GM21390 (cell line): ENCODE data around the gene MRPS14.

Experiments used
- ATAC-seq: cut with Tn5 transposase; IDR thresholded peaks from one replicate; pipeline ENCODE4 v1.9.1; 2021; ENCODE audit not compliant: unreplicated experiment

Gene MRPS14

GRCh38 chr1:175024773-175025172 lies 1.5 kb upstream of the MRPS14 start:
- ATAC-seq: no peak

- ATAC-seq: peak; percentile 2
Observed at GRCh38 chr1:175023922-175024242, 657 bp upstream of the MRPS14 start.

GRCh38 chr1:175019524-175019923 lies 3.7 kb downstream of the MRPS14 start:
- ATAC-seq: no peak

- no peak for ATAC-seq
Observed at GRCh38 chr1:175015243-175015642, 8.0 kb downstream of the MRPS14 start.

- no peak for ATAC-seq
Observed at GRCh38 chr1:175013445-175013844, 9.8 kb downstream of the MRPS14 start.

GRCh38 chr1:175009532-175009931 lies 13.7 kb downstream of the MRPS14 start:
- ATAC-seq: no peak

- ATAC-seq: no peak
Observed at GRCh38 chr1:175005085-175005783, 18.0 kb downstream of the MRPS14 start.

GRCh38 chr1:175003521-175003920 lies 19.7 kb downstream of the MRPS14 start:
- ATAC-seq: no peak

GRCh38 chr1:175002910-175003517 lies 20.2 kb downstream of the MRPS14 start:
- ATAC-seq: no peak

- no peak for ATAC-seq
Observed at GRCh38 chr1:175000697-175001187, 22.5 kb downstream of the MRPS14 start.

GRCh38 chr1:174999936-175000696 lies 23.1 kb downstream of the MRPS14 start, which contains the start of gene CACYBP:
Gene CACYBP, plus strand, starts transcription at chr1:174999947. Its CDS starts 234 bp downstream, at chr1:175000181.
- peak; percentile 7 for ATAC-seq

- ATAC-seq: peak; percentile 68
Observed at GRCh38 chr1:174999216-174999935, 23.8 kb downstream of the MRPS14 start.

- ATAC-seq: peak; percentile 22
Observed at GRCh38 chr1:174998569-174999215, 24.5 kb downstream of the MRPS14 start.

GRCh38 chr1:174997041-174997440 lies 26.2 kb downstream of the MRPS14 start:
- no peak for ATAC-seq

GRCh38 chr1:174996476-174996875 lies 26.7 kb downstream of the MRPS14 start:
- ATAC-seq: no peak

GRCh38 chr1:174995916-174996315 lies 27.3 kb downstream of the MRPS14 start:
- ATAC-seq: no peak

- ATAC-seq: no peak
Observed at GRCh38 chr1:174995121-174995520, 28.1 kb downstream of the MRPS14 start.

GRCh38 chr1:174991473-174991872 lies 31.8 kb downstream of the MRPS14 start:
- ATAC-seq: no peak

- ATAC-seq: peak; percentile 45
Observed at GRCh38 chr1:174990382-174990999, 32.7 kb downstream of the MRPS14 start.

- no peak for ATAC-seq
Observed at GRCh38 chr1:174989536-174990220, 33.5 kb downstream of the MRPS14 start.
